T-helper 17 cell (primary cell): ENCODE results near the gene SUPT5H. TPM values are rescaled to one million over a fixed set of nuclear protein-coding genes. Genes with fewer than 3 reads are reported as not detected.
"Not testable (repeated sequence)": the region's sequence is repeated elsewhere in the genome, so short reads cannot be mapped to it uniquely, and the experiment has no call there.

Source experiments
- ATAC-seq: fragments of 150-1000 bp; cut with Tn5 transposase; 2 replicates; pipeline ENCODE4 v1.10.0; 2021; ENCODE audit warnings: mild to moderate bottlenecking, moderate library complexity
- DNase-seq, 3 donors: peaks; one replicate each; pipeline versions ENCODE4 v3.0.0 to v3.0.0-alpha.2; 2020 to 2021
- H3K9me3 ChIP-seq: one replicate; pipeline ENCODE4 v1.7.0; 2013; ENCODE audit warnings: low read length, mild to moderate bottlenecking; ENCODE audit not compliant: control insufficient read depth, poor library complexity, severe bottlenecking
- H3K27ac Mint-ChIP-seq: one replicate; pipeline ENCODE4 v1.8.0; 2022; ENCODE audit warnings: mild to moderate bottlenecking, moderate library complexity, mixed read lengths
- H3K27me3 Mint-ChIP-seq: one replicate; pipeline ENCODE4 v1.8.0; 2022; ENCODE audit warnings: mixed read lengths
- H3K36me3 Mint-ChIP-seq: one replicate; pipeline ENCODE4 v1.8.0; 2022; ENCODE audit warnings: low read depth, mixed read lengths
- H3K4me1 Mint-ChIP-seq: one replicate; pipeline ENCODE4 v1.8.0; 2022; ENCODE audit warnings: mild to moderate bottlenecking, mixed read lengths
- H3K4me3 Mint-ChIP-seq: one replicate; pipeline ENCODE4 v1.8.0; 2022; ENCODE audit warnings: mild to moderate bottlenecking, moderate library complexity, mixed read lengths
- total RNA-seq, 4 donors: library from RNA in 2 of 4; stranded (reverse) in 2 of 4; gene quantifications; one replicate each; pipeline ENCODE4 v1.2.3 and lab custom pipeline; 2022 to 2026

Gene SUPT5H
- total RNA-seq, 2 donors from 2014 or later: 346 to 352 TPM

DNA sequence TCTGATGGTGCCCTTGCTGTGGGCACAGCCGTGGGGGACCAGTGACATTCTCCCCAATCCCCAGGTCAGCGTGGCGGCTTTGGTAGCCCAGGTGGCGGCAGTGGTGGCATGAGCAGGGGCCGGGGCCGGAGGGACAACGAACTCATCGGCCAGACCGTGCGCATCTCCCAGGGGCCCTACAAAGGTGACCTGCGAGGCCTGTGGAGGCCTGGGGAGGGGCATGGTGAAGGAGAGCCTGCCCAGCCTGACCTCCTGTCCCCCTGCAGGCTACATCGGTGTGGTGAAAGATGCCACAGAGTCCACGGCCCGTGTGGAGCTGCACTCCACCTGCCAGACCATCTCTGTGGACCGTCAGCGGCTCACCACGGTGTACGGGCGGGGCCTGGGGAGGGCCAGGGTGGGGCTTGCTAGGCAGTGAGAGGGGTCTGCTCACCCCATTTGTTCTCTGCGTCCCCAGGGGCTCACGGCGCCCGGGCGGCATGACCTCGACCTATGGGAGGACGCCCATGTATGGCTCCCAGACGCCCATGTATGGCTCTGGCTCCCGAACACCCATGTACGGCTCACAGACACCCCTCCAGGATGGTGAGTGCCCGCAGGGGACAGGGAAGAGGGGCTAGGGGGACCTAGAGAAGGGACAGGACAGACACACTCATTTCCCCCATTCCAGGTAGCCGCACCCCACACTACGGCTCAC lies 27.5 kb downstream of the SUPT5H start:
- H3K4me3 Mint-ChIP-seq: no peak overlapping the region
- H3K27ac Mint-ChIP-seq: no peak overlapping the region
- no peaks in the 10 kb centered on the region for H3K9me3 ChIP-seq
- no peaks in the 10 kb centered on the region for H3K27me3 Mint-ChIP-seq
- peaks cover 13% of the 10 kb centered on the region for H3K36me3 Mint-ChIP-seq
- DNase-seq (no peak), ATAC-seq (no peak)
- peaks cover 9% of the 10 kb centered on the region for H3K4me1 Mint-ChIP-seq

DNA sequence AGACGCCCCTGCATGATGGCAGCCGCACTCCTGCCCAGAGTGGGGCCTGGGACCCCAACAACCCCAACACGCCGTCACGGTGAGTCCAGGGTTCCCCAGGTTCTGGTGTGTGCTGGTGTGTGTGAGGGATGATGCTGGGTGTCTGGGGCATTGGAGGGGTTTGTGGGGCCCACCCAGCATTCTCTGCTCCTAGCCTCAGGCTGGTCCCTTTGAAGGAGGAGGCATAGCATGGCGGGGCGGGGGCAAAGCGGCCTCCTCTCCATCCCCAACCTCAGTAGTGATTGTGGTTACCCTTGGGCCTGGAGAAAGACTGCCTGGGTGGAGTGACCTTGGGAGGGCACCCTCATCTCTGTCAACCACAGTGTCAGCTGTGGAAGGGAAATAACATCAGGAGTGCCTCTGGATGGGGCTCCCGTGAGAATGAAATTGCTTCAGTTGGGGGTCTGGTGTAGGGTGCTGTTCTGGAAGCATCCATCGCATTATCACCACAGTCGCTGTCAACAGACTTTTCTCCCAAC lies 28.1 kb downstream of the SUPT5H start:
- H3K36me3 Mint-ChIP-seq: peaks cover 13% of the 10 kb centered on the region
- H3K9me3 ChIP-seq: no peaks in the 10 kb centered on the region
- peaks cover 9% of the 10 kb centered on the region for H3K4me1 Mint-ChIP-seq
- H3K27me3 Mint-ChIP-seq: no peaks in the 10 kb centered on the region
- no peak overlapping the region for H3K4me3 Mint-ChIP-seq
- peak; percentile 4 for ATAC-seq
- peak overlapping the region; percentile 83 for H3K27ac Mint-ChIP-seq
- DNase-seq: no peak

DNA sequence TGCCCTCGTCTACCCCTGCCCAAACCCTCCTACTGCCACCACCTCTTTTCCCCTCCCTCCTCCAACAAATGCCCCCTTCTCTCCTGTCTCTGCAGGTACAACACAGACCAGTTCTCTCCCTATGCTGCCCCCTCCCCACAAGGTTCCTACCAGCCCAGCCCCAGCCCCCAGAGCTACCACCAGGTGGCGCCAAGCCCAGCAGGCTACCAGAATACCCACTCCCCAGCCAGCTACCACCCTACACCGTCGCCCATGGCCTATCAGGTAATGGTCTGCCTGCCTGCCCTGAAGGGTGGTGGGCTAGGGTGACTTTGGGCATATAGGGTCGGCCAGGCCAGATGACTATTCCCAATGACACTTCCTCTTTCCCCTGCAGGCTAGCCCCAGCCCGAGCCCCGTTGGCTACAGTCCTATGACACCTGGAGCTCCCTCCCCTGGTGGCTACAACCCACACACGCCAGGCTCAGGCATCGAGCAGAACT lies 28.8 kb downstream of the SUPT5H start:
- Mint-ChIP-seq H3K36me3 (peaks cover 13% of the 10 kb centered on the region), H3K27ac (peak overlapping the region; percentile 83), H3K4me1 (peaks cover 9% of the 10 kb centered on the region), H3K27me3 (no peaks in the 10 kb centered on the region), H3K4me3 (peak overlapping the region; percentile 64)
- peak; percentile 53 to 76 (median 57) for DNase-seq
- H3K9me3 ChIP-seq: no peaks in the 10 kb centered on the region
- peak; percentile 80 for ATAC-seq

DNA sequence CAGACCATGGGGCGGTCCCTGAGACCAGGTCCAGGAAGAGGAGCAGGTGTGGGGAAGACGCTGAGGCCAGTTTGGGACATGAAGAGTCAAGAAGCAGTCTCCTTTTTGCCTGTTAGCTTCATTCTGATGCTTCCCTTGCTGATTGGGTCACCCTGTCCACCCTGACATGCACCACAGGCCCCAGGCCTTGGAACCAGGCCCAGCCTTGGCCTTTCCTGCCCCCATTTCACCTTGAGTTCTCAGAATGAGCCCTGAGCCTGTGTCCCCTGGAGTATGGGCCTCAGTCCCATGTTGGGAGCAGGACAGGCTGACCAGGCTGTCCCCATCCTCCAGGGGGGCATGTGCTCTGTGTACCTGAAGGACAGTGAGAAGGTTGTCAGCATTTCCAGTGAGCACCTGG lies 30.4 kb downstream of the SUPT5H start:
- Mint-ChIP-seq H3K4me3 (peak overlapping the region; percentile 2), H3K36me3 (peaks cover 9% of the 10 kb centered on the region), H3K4me1 (peaks cover 11% of the 10 kb centered on the region), H3K27me3 (no peaks in the 10 kb centered on the region), H3K27ac (peak overlapping the region; percentile 83)
- no peaks in the 10 kb centered on the region for H3K9me3 ChIP-seq
- ATAC-seq (no peak), DNase-seq (no peak)

DNA sequence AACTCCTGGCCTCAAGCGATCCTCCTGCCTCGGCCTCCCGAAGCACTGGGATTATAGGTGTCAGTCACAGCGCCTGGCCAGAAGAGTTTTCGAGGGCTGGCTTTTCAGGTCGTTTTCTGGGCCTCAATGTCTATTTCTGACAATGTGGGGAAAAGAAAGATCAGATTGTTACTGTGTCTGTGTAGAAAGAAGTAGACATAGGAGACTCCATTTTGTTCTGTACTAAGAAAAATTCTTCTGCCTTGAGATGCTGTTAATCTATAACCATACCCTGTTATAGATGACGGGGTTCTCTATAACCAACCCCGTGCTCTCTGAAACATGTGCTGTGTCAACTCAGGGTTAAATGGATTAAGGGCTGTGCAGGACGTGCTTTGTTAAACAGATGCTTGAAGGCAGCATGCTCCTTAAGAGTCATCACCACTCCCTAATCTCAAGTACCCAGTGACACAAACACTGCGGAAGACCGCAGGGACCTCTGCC lies 34.0 kb downstream of the SUPT5H start:
- not testable (repeated sequence) for H3K9me3 ChIP-seq, H3K36me3 Mint-ChIP-seq, ATAC-seq, DNase-seq, H3K4me3 Mint-ChIP-seq, H3K27me3 Mint-ChIP-seq
- Mint-ChIP-seq H3K4me1 (peaks cover 20% of the 10 kb centered on the region), H3K27ac (peak overlapping the region; percentile 97)

DNA sequence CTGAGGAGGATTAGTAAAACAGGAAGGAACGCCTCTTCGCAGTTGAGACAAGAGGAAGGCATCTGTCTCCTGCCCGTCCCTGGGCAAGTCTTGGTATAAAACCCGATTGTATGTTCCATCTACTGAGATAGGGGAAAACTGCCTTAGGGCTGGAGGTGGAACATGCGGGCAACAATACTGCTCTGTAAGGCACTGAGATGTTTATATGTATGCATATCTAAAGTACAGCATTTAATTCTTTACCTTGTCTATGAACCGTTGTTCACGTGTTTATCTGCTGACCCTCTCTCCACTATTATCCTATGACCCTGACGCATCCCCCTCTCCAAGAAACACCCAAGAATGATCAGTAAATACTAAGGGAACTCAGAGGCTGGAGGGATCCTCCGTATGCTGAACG lies 34.5 kb downstream of the SUPT5H start:
- peaks cover 4% of the 10 kb centered on the region for H3K36me3 Mint-ChIP-seq
- peak overlapping the region; percentile 94 for H3K4me3 Mint-ChIP-seq
- ATAC-seq (no peak), DNase-seq (no peak)
- H3K4me1 Mint-ChIP-seq: peaks cover 20% of the 10 kb centered on the region
- H3K27me3 Mint-ChIP-seq: no peaks in the 10 kb centered on the region
- peak overlapping the region; percentile 97 for H3K27ac Mint-ChIP-seq
- no peaks in the 10 kb centered on the region for H3K9me3 ChIP-seq

DNA sequence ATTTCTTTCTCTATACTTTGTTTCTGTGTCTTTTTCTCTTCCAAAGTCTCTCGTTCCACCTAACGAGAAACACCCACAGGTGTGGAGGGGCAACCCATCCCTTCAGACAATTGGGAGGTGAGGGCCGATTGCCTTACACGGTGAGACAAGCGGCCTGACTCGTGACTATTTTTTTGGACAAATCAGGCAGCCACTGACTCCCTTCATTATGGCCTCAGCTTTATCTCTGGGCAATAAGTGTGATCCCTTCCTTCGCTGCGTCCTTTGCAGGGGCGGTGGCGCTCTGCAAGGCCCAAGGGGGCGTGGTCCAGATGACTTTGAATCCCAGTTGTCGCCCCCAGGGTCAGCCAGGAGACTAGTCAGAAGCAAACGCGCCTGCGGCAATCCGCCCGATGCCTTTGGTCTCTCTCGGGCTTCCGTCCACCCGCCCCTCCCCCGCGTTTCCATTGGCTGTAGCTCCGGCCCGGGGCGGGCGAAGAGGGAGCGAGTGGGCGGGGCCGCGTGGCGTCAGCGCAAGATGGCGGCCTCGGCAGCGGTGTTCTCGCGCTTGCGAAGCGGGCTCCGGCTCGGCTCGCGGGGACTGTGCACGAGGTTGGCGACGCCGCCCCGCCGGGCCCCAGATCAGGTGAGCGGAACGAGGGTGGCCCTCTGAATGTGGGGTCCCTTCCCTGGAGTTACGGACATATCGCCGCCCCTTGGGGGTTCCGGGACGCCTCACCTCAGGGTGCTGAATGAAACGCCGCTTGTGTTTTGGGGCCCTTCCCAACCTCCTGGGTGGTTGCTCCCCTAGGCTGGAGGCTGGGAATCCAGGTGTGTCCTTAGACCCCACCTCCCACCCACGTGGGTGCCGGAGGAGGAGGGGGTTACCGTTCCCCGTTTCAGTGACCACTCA lies 35.2 kb downstream of the SUPT5H start, which contains the start of gene TIMM50:
Gene TIMM50, plus strand, starts transcription at position 502 of the 892 bp plus-strand sequence. Its CDS starts 16 bp downstream, at position 518.
- ATAC-seq (peak; percentile 97), DNase-seq (peak; percentile 94 to 98 (median 96))
- Mint-ChIP-seq H3K4me3 (peak within 1 kb of the TSS; percentile 94), H3K4me1 (peaks cover 20% of the 10 kb centered on the region), H3K27me3 (no peaks in the 10 kb centered on the region), H3K27ac (peak within 1 kb of the TSS; percentile 97), H3K36me3 (peaks cover 4% of the 10 kb centered on the region)
- H3K9me3 ChIP-seq: no peaks in the 10 kb centered on the region

DNA sequence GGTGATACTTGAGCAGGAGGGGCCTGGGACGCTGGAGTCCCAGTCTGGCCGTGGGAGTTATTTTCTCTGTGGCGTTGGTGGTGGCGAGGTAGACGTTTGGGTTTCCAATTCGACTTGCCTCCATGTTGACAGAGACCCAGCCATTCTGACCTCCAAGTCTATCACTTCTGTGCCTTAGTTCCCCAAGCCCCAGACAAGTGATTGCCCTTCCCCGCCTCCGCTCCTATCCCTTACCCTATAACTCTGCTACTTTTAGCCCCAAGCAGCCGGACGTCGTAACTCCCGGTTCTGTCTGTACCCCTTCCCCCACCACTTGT lies 35.8 kb downstream of the SUPT5H start:
- Mint-ChIP-seq H3K27ac (peak overlapping the region; percentile 97), H3K27me3 (no peaks in the 10 kb centered on the region), H3K36me3 (peaks cover 4% of the 10 kb centered on the region), H3K4me1 (peaks cover 20% of the 10 kb centered on the region), H3K4me3 (peak overlapping the region; percentile 94)
- H3K9me3 ChIP-seq: no peaks in the 10 kb centered on the region
- ATAC-seq (no peak), DNase-seq (no peak)

DNA sequence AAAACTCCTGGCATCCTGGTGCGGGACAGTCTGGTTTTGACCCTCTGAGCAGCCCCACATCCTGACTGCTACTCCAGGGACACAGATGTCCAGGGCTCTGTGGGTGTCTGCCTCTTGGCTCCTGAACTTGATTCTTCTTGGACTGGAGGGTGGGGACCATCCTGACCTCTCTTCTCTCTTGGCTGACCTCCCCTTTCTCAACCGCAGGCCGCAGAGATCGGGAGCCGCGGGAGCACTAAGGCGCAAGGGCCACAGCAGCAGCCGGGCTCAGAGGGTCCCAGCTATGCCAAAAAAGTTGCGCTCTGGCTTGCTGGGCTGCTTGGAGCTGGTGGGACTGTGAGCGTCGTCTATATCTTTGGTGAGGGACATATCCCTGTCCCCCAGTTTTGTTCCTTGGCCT lies 36.3 kb downstream of the SUPT5H start:
- H3K4me3 Mint-ChIP-seq: peak overlapping the region; percentile 94
- H3K27ac Mint-ChIP-seq: peak overlapping the region; percentile 97

DNA sequence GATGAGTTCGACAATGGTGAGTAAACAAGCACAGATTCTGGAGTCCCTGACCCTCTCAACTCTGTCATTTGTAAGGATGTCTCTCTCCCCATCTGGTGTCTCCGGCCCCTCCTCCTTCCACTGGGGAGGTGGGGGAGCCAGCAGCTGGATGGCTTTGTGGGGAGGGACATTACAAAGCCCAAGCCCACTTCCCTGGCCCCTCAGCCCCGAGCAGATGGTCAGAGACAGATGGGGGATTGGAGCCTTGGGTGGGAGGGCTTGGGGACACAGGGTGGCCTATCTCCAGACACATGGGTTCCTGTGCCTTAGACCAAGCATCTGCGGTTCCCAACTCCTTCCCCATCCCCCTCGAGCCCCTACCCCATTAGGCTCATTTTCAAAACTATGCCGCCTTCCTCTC lies 37.8 kb downstream of the SUPT5H start:
- Mint-ChIP-seq H3K27ac (no peak overlapping the region), H3K36me3 (peaks cover 3% of the 10 kb centered on the region), H3K27me3 (no peaks in the 10 kb centered on the region), H3K4me1 (peaks cover 24% of the 10 kb centered on the region), H3K4me3 (no peak overlapping the region)
- DNase-seq (no peak), ATAC-seq (no peak)
- H3K9me3 ChIP-seq: no peaks in the 10 kb centered on the region

More for the DNA sequence above, 36.3 kb downstream of the SUPT5H start:
- DNase-seq (no peak), ATAC-seq (no peak)
- Mint-ChIP-seq H3K36me3 (peaks cover 1% of the 10 kb centered on the region), H3K4me1 (peaks cover 22% of the 10 kb centered on the region), H3K27me3 (no peaks in the 10 kb centered on the region)
- no peaks in the 10 kb centered on the region for H3K9me3 ChIP-seq

DNA sequence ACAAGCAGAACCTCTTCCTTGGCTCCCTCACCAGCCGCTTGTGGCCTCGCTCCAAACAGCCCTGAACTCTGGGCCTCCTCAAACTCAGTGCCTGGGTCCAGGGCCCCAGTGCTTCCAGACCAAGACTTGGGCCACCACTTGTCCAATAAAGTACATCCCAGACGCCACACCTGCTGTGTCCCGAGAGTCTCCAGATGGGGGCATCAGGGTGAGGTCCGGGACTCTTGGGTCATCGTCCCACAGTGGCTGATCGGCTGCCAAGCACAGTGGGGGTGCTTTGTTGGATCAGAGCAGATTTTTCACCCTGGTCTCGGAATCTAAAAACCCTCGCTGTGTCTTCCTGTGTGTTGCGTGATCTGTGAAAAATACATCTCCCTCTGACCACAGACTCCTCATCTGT lies 44.4 kb downstream of the SUPT5H start:
- Mint-ChIP-seq H3K4me1 (peaks cover 6% of the 10 kb centered on the region), H3K27me3 (no peaks in the 10 kb centered on the region), H3K4me3 (no peak overlapping the region), H3K36me3 (peaks cover 7% of the 10 kb centered on the region), H3K27ac (no peak overlapping the region)
- no peaks in the 10 kb centered on the region for H3K9me3 ChIP-seq
- no peak for ATAC-seq
- DNase-seq: no peak

DNA sequence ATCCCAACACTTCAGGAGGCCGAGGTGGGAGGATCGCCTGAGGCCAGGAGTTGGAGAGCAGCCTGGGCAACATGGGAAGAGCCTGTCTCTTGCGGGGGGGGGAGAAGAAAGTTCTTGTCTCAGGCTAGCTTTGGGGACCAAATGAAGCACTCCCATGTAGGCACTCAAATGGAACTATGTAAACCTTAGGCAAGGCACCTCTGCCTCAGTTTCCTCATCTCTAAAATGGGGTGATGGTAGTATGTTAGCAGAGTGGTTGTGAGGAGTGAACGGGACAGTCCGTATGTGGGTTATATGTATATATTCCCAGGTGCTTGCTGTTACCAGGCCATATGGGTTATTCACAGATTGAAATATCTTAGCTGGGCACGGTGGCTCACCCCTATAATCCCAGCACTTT lies 46.8 kb downstream of the SUPT5H start:
- Mint-ChIP-seq H3K4me1 (peaks cover 2% of the 10 kb centered on the region), H3K27ac (no peak overlapping the region), H3K4me3 (no peak overlapping the region), H3K36me3 (peaks cover 6% of the 10 kb centered on the region), H3K27me3 (peaks cover 10% of the 10 kb centered on the region)
- no peak for DNase-seq
- H3K9me3 ChIP-seq: no peaks in the 10 kb centered on the region
- ATAC-seq: no peak

DNA sequence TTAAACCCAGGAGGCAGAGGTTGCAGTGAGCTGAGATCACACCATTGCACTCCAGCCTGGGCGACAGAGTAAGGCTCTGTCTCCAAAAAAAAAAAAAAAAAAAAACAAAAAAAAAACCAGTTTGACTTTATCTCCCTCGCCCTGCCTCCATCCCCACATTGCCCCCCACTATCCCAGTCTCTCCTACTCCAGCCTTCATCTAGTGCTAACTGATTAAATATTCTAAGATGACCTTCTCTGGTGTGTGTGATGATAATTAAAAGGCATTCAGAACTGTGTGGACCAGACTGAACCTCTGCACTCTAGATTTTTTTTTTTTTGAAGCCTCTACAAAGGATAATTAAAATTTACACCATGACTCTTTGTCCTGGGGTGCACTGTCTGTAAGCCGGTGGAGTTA lies 47.4 kb downstream of the SUPT5H start:
- H3K36me3 Mint-ChIP-seq: peaks cover 6% of the 10 kb centered on the region
- H3K27ac Mint-ChIP-seq: no peak overlapping the region
- H3K4me3 Mint-ChIP-seq: no peak overlapping the region
- DNase-seq (no peak), ATAC-seq (no peak)
- H3K9me3 ChIP-seq: no peaks in the 10 kb centered on the region
- peaks cover 2% of the 10 kb centered on the region for H3K4me1 Mint-ChIP-seq
- peaks cover 16% of the 10 kb centered on the region for H3K27me3 Mint-ChIP-seq
